ENCODE measurements around the gene SLC35F4. TPM values are rescaled to one million over a fixed set of nuclear protein-coding genes. Genes with fewer than 3 reads are reported as not detected.
A peak's percentile ranks its signal among the peaks of the same experiment; 100 is the strongest.
"Not testable (repeated sequence)": the region's sequence is repeated elsewhere in the genome, so short reads cannot be mapped to it uniquely, and the experiment has no call there.

The SLC35F4 gene
- total RNA-seq, 1 experiment from 2014 or later: not detected

- no peak for DNase-seq (ENCODE audit: extremely low read depth, low read depth)
These were observed 133.2 kb downstream of the SLC35F4 start for GRCh38 chr14:57732463-57733285.

GRCh38 chr14:57729208-57730187 lies 136.4 kb downstream of the SLC35F4 start:
- DNase-seq (ENCODE audit: extremely low read depth, low read depth): no peak

- no peak for DNase-seq (ENCODE audit: extremely low read depth, low read depth)
These were observed 140.4 kb downstream of the SLC35F4 start for GRCh38 chr14:57725399-57726077.

GRCh38 chr14:57722141-57722540 lies 143.8 kb downstream of the SLC35F4 start:
- not testable (repeated sequence) for DNase-seq (ENCODE audit: extremely low read depth, low read depth)

GRCh38 chr14:57714487-57714931 lies 151.4 kb downstream of the SLC35F4 start:
- no peak for DNase-seq (ENCODE audit: extremely low read depth, low read depth)

- DNase-seq (ENCODE audit: extremely low read depth, low read depth): no peak
These were observed 153.2 kb downstream of the SLC35F4 start for GRCh38 chr14:57712698-57713097.

- DNase-seq (ENCODE audit: extremely low read depth, low read depth): no peak
These were observed 153.8 kb downstream of the SLC35F4 start for GRCh38 chr14:57712102-57712501.

- no peak for DNase-seq (ENCODE audit: extremely low read depth, low read depth)
These were observed 156.0 kb downstream of the SLC35F4 start for GRCh38 chr14:57709909-57710308.

DNA sequence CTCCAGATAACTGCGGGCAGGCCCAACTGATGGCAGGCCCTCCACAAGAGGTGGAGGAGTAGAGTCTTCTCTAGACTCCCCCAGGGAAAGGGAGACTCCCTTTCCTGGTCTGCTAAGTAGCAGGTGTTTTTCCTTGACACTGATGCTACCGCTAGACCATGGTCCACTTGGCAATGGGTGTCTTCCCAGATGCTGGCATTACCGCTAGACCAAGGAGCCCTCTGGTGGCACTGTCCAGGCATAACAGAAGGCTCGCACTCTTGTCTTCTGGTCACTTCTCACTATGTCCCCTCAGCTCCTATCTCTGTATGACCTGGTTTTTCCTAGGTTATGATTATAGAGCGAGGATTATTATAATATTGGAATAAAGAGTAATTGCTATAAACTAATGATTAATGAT lies 156.8 kb downstream of the SLC35F4 start:
- DNase-seq (ENCODE audit: extremely low read depth, low read depth): not testable (repeated sequence)

DNA sequence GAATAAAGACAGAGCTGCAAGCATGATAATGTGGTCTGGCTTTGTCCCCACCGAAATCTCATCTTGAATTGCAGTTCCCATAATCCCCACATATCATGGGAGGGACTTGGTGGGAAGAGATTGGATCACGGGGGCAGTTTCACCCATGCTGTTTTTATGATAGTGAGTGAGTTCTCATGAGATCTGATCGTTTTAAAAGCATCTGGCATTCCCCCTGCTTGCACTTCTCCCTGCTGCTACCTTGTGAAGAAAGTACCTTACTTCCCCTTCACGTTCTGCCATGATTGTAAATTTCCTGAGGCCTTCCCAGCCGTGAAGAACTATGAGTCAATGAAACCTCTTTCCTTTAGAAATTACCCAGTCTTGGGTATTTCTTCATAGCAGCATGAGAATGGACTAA lies 158.7 kb downstream of the SLC35F4 start:
- DNase-seq (ENCODE audit: extremely low read depth, low read depth): no peak

DNA sequence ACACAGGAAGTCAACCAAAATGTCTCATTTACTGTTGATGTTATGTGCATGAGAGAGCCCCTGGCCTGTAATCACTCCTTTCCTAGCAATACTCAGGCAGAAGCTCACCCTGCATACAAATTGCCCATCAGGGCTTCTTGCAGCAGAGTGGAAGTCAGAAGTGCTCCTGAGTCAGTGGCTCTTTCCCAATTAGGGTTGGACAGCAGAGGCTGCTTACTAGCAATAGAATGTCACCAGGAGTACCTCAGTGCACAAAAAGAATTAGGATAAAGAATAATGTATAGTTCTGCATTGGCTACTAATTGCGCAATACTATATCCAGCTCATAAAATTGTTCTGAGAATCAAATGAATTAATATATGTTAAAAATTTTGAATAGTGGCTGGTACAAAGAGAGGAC lies 161.1 kb downstream of the SLC35F4 start:
- no peak for DNase-seq (ENCODE audit: extremely low read depth, low read depth)

- DNase-seq (ENCODE audit: extremely low read depth, low read depth): no peak
These were observed 165.9 kb downstream of the SLC35F4 start for GRCh38 chr14:57699947-57700346.

- peak; percentile 33 for DNase-seq (ENCODE audit: extremely low read depth, low read depth)
These were observed 173.2 kb downstream of the SLC35F4 start for GRCh38 chr14:57692671-57693070.

DNA sequence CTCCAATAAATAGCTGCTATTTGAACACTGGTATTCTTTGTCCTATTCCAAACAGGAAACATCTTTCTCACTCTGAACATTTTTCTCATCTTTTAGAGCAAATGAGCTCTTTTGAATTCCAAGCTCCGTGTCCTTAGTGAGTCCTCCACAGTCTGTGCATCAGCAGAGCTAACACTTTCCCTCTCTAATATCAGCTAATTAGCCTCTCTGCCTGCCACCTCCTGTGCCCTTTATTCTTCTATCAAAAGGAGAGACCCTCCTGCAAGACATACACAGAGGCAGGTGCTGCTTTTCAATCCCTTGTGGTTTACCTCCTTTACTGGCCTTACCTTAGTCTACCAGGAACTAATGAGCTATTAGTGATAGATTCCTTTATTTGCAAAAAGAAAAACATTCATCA lies 178.5 kb downstream of the SLC35F4 start:
- no peak for DNase-seq (ENCODE audit: extremely low read depth, low read depth)

- no peak for DNase-seq (ENCODE audit: extremely low read depth, low read depth)
These were observed 179.6 kb downstream of the SLC35F4 start for GRCh38 chr14:57686304-57686703.

- DNase-seq (ENCODE audit: extremely low read depth, low read depth): no peak
These were observed 194.9 kb downstream of the SLC35F4 start for GRCh38 chr14:57671021-57671420.

- DNase-seq (ENCODE audit: extremely low read depth, low read depth): no peak
These were observed 205.7 kb downstream of the SLC35F4 start for GRCh38 chr14:57660208-57660607.

GRCh38 chr14:57659052-57659451 lies 206.8 kb downstream of the SLC35F4 start:
- DNase-seq (ENCODE audit: extremely low read depth, low read depth): no peak

DNA sequence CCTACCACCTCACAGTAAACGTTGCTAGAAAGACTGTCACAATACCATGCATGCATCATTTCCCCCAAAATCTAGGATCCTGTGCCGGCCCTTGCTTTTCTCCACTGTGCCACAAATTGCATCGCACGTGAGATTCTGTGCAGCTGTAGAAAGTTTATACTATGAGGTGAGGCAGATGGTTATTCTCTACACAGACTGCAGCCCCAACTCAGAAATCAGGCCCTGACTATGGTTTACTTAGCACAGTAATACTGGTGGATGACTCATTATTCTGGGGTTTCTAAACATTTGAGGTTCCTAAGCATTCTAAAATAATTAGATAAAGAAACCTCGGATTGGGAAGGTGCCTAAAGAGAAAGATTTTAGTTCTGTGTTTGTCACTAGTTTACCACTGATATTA lies 208.4 kb downstream of the SLC35F4 start:
- DNase-seq (ENCODE audit: extremely low read depth, low read depth): no peak

DNA sequence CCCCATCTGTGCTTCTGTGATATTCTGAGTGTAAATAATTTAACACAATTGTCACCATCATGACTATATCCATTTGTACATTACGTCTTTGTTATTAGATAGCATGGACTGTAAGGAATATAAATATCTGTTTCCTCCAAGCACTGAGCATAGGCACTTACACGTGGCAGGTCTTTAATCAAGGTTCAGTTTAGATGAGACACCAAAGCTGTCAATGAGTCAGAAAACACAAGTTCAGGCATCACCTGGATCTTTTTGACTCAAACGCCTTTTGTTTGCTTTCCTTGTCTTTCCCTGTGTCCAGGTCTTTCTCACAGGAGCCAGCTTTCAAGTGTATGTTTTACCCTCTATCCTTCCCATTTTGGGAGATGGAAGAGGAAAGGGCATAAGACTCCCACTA lies 209.0 kb downstream of the SLC35F4 start:
- no peak for DNase-seq (ENCODE audit: extremely low read depth, low read depth)

GRCh38 chr14:57652769-57653168 lies 213.1 kb downstream of the SLC35F4 start:
- DNase-seq (ENCODE audit: extremely low read depth, low read depth): no peak
